ENCODE measurements around the gene C19orf81. TPM values are rescaled to one million over a fixed set of nuclear protein-coding genes. Genes with fewer than 3 reads are reported as not detected.

The C19orf81 gene
- total RNA-seq, 4 donors from 2014 or later = not detected

DNA sequence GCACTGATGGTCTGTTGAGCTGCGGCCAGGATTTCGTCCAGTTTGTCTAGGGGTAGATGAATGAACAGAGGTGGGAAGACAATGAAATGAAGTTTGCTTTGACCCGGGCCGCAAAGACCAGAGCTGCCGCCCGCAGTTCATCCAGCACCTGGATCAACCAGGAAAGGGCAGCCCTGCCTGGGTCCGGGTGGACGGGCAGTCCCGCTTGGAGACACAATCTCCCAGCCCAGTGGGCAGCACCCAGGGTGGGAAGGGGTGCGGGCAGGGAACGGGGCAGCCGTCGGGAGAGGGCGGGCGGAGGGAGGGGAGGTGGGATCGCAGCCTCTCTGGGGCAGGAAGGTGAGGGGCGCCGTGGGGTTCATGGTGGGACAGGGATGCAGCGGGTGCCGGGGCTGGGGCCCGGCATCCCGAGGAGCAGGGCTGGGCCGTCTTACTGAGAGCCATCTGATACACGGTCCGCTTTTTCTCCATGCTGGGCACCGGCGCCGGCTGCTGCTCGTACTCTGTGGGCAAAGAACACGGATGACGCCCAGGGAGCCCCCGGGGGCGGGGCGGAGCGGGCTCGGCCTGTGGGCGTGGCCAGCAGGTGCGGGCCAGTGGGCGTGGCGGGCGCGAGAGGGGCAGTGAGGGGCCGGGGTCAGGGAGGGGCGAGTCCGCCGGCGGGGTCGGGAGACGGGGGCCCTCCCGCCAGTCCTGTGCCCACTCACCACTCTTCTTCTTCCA is 37.2 kb downstream of the C19orf81 start:
- H3K4me3 ChIP-seq = no peak overlapping the region
- H3K36me3 ChIP-seq = no peaks in the 10 kb centered on the region
- WGBS, 2 donors = 23 to 44% methylated on average over 26 to 36 of the region's 50 CpGs
- H3K4me1 ChIP-seq = no peaks in the 10 kb centered on the region
- peaks cover 0 to 43% of the 10 kb centered on the region in 2 donors for H3K27me3 ChIP-seq
- DNase-seq (ENCODE audit: low spot score in 2 of 2) = no peak
- H3K27ac ChIP-seq = no peak overlapping the region
- no peaks in the 10 kb centered on the region for H3K9me3 ChIP-seq
- TF ChIP-seq POLR2A (IDR thresholded peaks at IDR 0.05) (no peak), CTCF (IDR thresholded peaks at IDR 0.05) (no peak), EP300 (IDR thresholded peaks at IDR 0.05) (no peak)

DNA sequence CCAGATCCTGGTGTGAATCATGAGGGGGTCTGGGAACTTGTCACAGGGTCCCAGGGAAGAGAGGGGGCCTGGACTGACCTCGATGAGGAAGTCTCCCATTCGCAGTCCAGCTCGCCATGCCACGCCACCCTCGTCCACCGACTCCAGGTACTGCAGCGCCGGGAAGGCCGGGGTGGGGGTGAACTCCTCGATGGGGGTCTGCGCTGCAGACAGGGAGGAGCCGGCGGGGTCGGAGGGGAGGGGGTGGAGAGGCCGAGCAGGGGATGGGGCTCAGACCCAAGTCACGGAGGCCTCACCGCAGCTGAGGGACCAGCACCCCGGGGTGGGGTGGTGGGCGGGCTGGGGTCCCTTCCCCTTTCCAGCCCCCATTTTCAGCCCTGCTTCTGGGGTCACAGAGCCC is 39.5 kb downstream of the C19orf81 start:
- Histone ChIP-seq H3K9me3 (no peaks in the 10 kb centered on the region), H3K27ac (no peak overlapping the region), H3K27me3 (peaks cover 2 to 66% of the 10 kb centered on the region in 2 donors), H3K36me3 (no peaks in the 10 kb centered on the region), H3K4me1 (no peaks in the 10 kb centered on the region), H3K4me3 (no peak overlapping the region)
- no peak for DNase-seq (ENCODE audit: low spot score in 2 of 2)
- 70 to 73% methylated on average over 9 to 16 of the region's 19 CpGs for WGBS, 2 donors
- no peak for TF ChIP-seq CTCF (IDR thresholded peaks at IDR 0.05)
- no peak for TF ChIP-seq EP300 (IDR thresholded peaks at IDR 0.05)
- TF ChIP-seq POLR2A (IDR thresholded peaks at IDR 0.05) = no peak

- no peak overlapping the region for H3K27ac ChIP-seq
- H3K9me3 ChIP-seq = no peaks in the 10 kb centered on the region
- peaks cover 2 to 72% of the 10 kb centered on the region in 2 donors for H3K27me3 ChIP-seq
- 76 to 77% methylated on average over 7 of the region's 7 CpGs for whole genome bisulfite sequencing, 2 donors
- no peak for DNase-seq (ENCODE audit: low spot score in 2 of 2)
- TF ChIP-seq POLR2A (IDR thresholded peaks at IDR 0.05) = no peak
- no peak for TF ChIP-seq EP300 (IDR thresholded peaks at IDR 0.05)
- no peak for TF ChIP-seq CTCF (IDR thresholded peaks at IDR 0.05)
- no peaks in the 10 kb centered on the region for H3K36me3 ChIP-seq
- peaks cover 0 to 4% (median 0%) of the 10 kb centered on the region in 4 donors for H3K4me1 ChIP-seq
- no peak overlapping the region for H3K4me3 ChIP-seq
These were observed 41.2 kb downstream of the C19orf81 start for GRCh38 chr19:50690439-50690838.

DNA sequence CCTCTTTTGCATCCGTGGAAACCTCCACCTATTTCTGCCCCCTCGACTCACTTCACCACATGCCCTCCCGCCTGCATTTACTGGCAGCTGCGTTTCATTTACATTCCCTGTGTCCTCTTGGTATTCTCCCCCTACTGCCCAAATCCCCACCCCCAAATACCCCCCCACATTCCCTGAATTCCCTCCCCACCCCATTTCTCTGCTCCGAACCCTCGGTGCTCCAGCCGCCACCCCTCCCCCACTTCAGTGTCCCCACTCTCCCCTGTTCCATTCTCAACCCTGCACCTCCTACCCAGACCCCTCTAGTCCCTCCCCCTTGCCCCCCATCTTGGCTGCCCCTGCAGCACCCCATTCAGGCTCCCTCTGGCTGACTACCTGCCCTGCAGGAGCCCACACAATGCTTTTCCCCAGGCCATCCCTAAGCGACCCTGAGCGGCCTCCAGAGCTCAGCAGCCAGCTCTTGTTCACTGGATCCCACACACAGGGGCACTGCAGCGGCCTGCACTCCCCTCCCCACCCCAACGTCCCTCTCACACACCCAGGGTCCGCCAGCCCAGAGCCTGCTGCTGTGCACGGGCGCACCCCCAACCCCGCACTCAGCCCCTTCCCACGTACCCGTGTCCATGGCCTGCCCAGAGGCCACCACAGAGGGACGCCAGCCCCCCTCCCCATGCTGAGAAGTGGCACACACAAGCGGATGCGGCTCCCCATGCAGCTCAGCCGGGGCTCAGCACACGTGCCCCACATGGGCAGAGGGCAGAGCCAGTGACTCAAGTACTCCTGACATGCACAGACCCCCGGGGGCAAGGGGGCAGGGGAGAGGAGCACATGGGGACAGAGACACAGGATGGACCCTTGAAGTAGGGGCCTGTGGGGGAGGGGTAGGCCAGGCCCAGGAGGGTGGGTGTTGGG is 44.1 kb downstream of the C19orf81 start:
- Histone ChIP-seq H3K27me3 (peaks cover 2 to 61% of the 10 kb centered on the region in 2 donors), H3K9me3 (no peaks in the 10 kb centered on the region), H3K4me1 (peaks cover 0 to 4% (median 0%) of the 10 kb centered on the region in 4 donors), H3K36me3 (no peaks in the 10 kb centered on the region), H3K27ac (no peak overlapping the region), H3K4me3 (no peak overlapping the region)
- WGBS, 2 donors = 8% methylated on average over 15 to 22 of the region's 23 CpGs
- DNase-seq (ENCODE audit: low spot score in 2 of 2) = no peak
- TF ChIP-seq POLR2A (IDR thresholded peaks at IDR 0.05) = no peak

DNA sequence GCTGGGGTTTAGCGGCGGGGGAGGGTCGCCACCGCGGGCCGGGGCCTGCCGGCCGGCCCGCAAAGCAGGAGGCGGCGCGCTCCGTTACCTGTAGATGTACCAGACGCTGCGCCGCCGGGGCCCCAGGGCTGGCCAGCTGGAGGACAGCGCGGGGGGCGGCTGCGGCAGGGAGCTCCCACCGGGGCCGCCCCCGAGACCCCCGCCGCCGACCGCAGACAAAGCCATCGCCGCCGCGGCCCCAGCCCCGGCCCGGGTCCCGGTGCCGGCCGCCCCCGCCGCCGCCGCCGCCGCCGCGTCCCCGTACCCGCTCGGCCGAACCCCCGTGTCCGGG is 45.5 kb downstream of the C19orf81 start:
- no peak for DNase-seq (ENCODE audit: low spot score in 2 of 2)
- Histone ChIP-seq H3K4me1 (peaks cover 0 to 4% (median 0%) of the 10 kb centered on the region in 4 donors), H3K27ac (no peak overlapping the region), H3K27me3 (peaks cover 2 to 57% of the 10 kb centered on the region in 2 donors), H3K4me3 (no peak overlapping the region), H3K9me3 (no peaks in the 10 kb centered on the region), H3K36me3 (no peaks in the 10 kb centered on the region)
- 1 to 2% methylated on average over 12 to 21 of the region's 51 CpGs for WGBS, 2 donors
- no peak for TF ChIP-seq CTCF (IDR thresholded peaks at IDR 0.05)
- TF ChIP-seq EP300 (IDR thresholded peaks at IDR 0.05) = no peak
- TF ChIP-seq POLR2A (IDR thresholded peaks at IDR 0.05) = no peak
